ENCODE results near the gene LRRIQ1.

DNA sequence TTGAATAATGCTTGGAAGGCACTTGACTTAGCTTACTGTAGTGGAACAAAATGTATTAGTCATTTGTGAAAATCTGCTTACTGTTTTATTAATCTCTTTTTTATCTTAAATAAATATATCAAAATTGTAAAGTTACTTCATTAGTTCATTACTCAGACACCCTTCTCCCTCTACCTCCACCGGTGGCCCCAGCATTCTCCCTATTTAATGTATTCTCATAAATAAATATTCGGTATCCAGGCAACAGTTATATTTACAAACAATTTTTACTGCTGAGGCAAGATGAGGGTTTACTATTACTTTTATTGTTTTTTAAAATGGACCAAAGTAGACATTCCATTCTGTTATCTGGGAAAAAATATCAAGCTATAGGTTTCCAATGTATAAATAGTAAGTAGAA, 224.3 kb downstream of the LRRIQ1 start:
- TF ChIP-seq CTCF (IDR thresholded peaks at IDR 0.05): no peak
- TF ChIP-seq POLR2A (IDR thresholded peaks at IDR 0.05): no peak

All from thyroid gland (tissue), 4 donors.